Activated CD8-positive, alpha-beta T cell treated with anti-CD3 and anti-CD28 coated beads, Interleukin-2, amount 10 ng/mL, durations not matched to agents 7 days and 5 days (primary cell): ENCODE data around the gene XRCC4. TPM values are rescaled to one million over a fixed set of nuclear protein-coding genes. Genes with fewer than 3 reads are reported as not detected.

Experiments
- ATAC-seq: fragments of 150-1000 bp; cut with Tn5 transposase; one replicate; pipeline ENCODE4 v1.10.0; 2021; ENCODE audit warnings: moderate library complexity
- CTCF ChIA-PET: fragments of 350-600 bp; sonication (Branson Sonifier 250); formaldehyde crosslinking; loops from one replicate; lab custom pipeline; 2021; ENCODE audit warnings: antibody characterized with exemption; lab: Charles Lee
- POLR2A ChIA-PET: fragments of 350-600 bp; sonication (Branson Sonifier 250); formaldehyde crosslinking; loops from one replicate; lab custom pipeline; 2021; ENCODE audit warnings: antibody characterized with exemption; lab: Charles Lee
- DNase-seq: peaks from one replicate; pipeline ENCODE4 v3.0.0-alpha.2; 2020
- H3K27ac Mint-ChIP-seq: one replicate; pipeline ENCODE4 v1.8.0; 2021; ENCODE audit warnings: mild to moderate bottlenecking, mixed read lengths
- H3K27me3 Mint-ChIP-seq: one replicate; pipeline ENCODE4 v1.8.0; 2021; ENCODE audit warnings: low read depth, mixed read lengths
- H3K36me3 Mint-ChIP-seq: one replicate; pipeline ENCODE4 v1.8.0; 2021; ENCODE audit warnings: low read depth, mixed read lengths
- H3K4me1 Mint-ChIP-seq: one replicate; pipeline ENCODE4 v1.8.0; 2021; ENCODE audit warnings: low read depth, mixed read lengths
- H3K4me3 Mint-ChIP-seq: one replicate; pipeline ENCODE4 v1.8.0; 2021; ENCODE audit warnings: mild to moderate bottlenecking, mixed read lengths
- H3K9me3 Mint-ChIP-seq: one replicate; pipeline ENCODE4 v1.8.0; 2022; ENCODE audit warnings: mixed read lengths; ENCODE audit not compliant: insufficient read depth
- total RNA-seq, 2 experiments: library from RNA; stranded (reverse); gene quantifications; one replicate each; pipeline ENCODE4 v1.2.3, GENCODE V29; 2021

The XRCC4 gene
- total RNA-seq: 10 to 100 TPM; 12.6 to 13.4 TPM

GRCh38 chr5:83076742-83077661 is at the start of gene XRCC4, which contains the start of gene TMEM167A:
XRCC4 (plus strand) TSS chr5:83077547; CDS start chr5:83104920, 27,373 bp downstream.
TMEM167A (minus strand) TSS chr5:83077394; CDS start chr5:83077323, 71 bp downstream.
- H3K36me3 Mint-ChIP-seq: peaks cover 32% of the 10 kb centered on the region
- POLR2A ChIA-PET: interaction anchor here (0.6 to 1.6 kb wide), 11 partner anchors 11 to 542 kb away, joined by 3 to 6 read pairs (median 3); no protein-coding TSS in a partner anchor
- no peaks in the 10 kb centered on the region for H3K9me3 Mint-ChIP-seq
- no peaks in the 10 kb centered on the region for H3K27me3 Mint-ChIP-seq
- H3K27ac Mint-ChIP-seq: peak within 1 kb of the TSS; percentile 97
- CTCF ChIA-PET: interaction anchor here (0.9 to 1.4 kb wide), 3 partner anchors 18 to 727 kb away, joined by 3 to 4 read pairs (median 4); no protein-coding TSS in a partner anchor
- H3K4me1 Mint-ChIP-seq: peaks cover 41% of the 10 kb centered on the region
- peak; percentile 97 for DNase-seq
- peak; percentile 100 for ATAC-seq
- peak within 1 kb of the TSS; percentile 90 for H3K4me3 Mint-ChIP-seq

- Mint-ChIP-seq H3K36me3 (no peaks in the 10 kb centered on the region), H3K27me3 (no peaks in the 10 kb centered on the region), H3K4me3 (no peak overlapping the region), H3K9me3 (no peaks in the 10 kb centered on the region), H3K4me1 (no peaks in the 10 kb centered on the region), H3K27ac (no peak overlapping the region)
- ChIA-PET POLR2A (no interaction called here), CTCF (no interaction called here)
- no peak for ATAC-seq
- DNase-seq: no peak
Measured at GRCh38 chr5:83029912-83030311, 47.4 kb upstream of the XRCC4 start.

DNA sequence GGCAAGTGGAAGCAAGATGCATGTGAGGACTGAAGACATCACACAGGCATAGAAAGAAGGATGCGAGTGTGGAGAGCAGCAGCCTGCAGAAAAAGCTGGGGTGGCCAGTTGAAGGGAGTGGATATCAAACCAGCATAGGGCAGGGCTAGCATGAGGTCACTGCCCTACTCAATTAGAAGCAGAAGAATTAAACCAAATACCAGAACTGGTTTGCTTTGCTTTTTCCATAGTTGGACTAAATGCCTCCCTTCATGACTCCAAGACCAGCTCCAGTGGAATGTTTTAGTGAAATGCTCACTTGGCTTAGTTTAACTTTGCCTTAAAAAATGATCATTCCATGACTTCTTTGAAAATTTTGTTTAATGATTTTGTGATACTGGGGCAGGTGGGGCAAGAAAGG is 46.0 kb upstream of the XRCC4 start:
- ChIA-PET POLR2A (interaction anchor here (0.5 kb wide), 1 partner anchor 531 kb away, joined by 4 read pairs; no protein-coding TSS in a partner anchor), CTCF (interaction anchor here (0.8 kb wide), 1 partner anchor 682 kb away, joined by 3 read pairs; no protein-coding TSS in a partner anchor)
- no peak overlapping the region for H3K4me3 Mint-ChIP-seq
- no peaks in the 10 kb centered on the region for H3K27me3 Mint-ChIP-seq
- ATAC-seq (no peak), DNase-seq (no peak)
- H3K27ac Mint-ChIP-seq: no peak overlapping the region
- no peaks in the 10 kb centered on the region for H3K4me1 Mint-ChIP-seq
- no peaks in the 10 kb centered on the region for H3K9me3 Mint-ChIP-seq
- H3K36me3 Mint-ChIP-seq: no peaks in the 10 kb centered on the region

DNA sequence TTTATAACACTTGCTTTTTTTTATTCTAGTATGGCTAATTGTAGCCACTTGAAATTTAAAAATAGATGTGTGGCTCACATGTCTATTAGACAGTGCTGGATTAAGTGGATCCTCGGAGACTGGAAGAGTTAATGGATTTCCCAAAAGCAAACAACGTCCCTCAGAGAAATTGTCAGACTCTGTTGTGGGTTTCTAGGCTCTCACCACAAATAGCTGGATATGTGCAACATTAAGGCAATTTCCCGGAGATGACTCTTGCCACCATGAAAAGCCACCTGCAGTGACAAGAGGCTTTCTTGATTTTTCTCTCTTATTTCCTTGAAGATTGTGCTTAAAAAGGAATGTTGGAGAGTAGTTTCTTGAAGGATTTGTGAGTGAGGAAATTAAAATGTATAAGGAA is 43.3 kb upstream of the XRCC4 start:
- H3K4me1 Mint-ChIP-seq: peaks cover 2% of the 10 kb centered on the region
- ChIA-PET POLR2A (no interaction called here), CTCF (no interaction called here)
- H3K36me3 Mint-ChIP-seq: no peaks in the 10 kb centered on the region
- ATAC-seq (no peak), DNase-seq (no peak)
- H3K27ac Mint-ChIP-seq: no peak overlapping the region
- H3K9me3 Mint-ChIP-seq: no peaks in the 10 kb centered on the region
- H3K4me3 Mint-ChIP-seq: no peak overlapping the region
- no peaks in the 10 kb centered on the region for H3K27me3 Mint-ChIP-seq

GRCh38 chr5:83034528-83035207 is 42.7 kb upstream of the XRCC4 start:
- Mint-ChIP-seq H3K27me3 (no peaks in the 10 kb centered on the region), H3K4me3 (no peak overlapping the region), H3K9me3 (no peaks in the 10 kb centered on the region), H3K27ac (no peak overlapping the region), H3K36me3 (no peaks in the 10 kb centered on the region), H3K4me1 (peaks cover 2% of the 10 kb centered on the region)
- ChIA-PET POLR2A (no interaction called here), CTCF (no interaction called here)
- DNase-seq: no peak
- no peak for ATAC-seq

DNA sequence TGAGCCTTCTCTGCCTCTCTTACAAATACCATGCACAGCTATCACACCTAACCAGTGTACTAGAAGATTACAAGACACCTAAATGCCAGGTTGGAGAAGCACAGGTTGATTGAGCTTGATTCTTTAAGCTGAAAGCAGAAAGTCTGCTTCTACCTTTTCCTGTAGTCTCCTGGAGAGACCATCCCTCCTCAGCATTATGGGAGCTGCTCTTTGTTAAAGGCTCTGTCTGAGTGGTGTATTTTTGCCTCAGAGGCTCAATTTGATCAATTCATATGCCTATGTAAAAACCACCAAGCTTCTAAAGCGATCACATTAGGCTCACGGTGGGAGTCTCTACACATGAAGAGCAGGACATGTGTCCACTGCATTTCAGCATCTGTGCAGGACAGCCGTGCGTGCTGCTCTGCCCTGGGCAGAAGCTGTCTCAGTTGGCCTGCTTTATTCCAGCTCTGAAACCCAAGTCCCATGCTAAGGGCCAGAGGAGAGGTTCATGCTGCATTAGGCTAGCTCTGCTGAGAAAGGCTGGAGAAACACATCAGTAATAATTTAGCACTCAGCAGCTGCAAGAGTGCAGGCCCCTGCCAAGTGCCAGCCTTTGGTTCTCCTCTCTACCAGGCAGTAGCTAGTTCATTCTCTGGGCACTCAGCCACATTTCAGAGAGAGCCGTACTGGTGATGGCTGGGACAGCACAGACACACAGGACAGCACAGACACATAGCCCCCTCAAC is 41.8 kb upstream of the XRCC4 start:
- Mint-ChIP-seq H3K27ac (no peak overlapping the region), H3K4me3 (no peak overlapping the region), H3K27me3 (no peaks in the 10 kb centered on the region), H3K9me3 (no peaks in the 10 kb centered on the region), H3K4me1 (peaks cover 2% of the 10 kb centered on the region), H3K36me3 (no peaks in the 10 kb centered on the region)
- ATAC-seq (no peak), DNase-seq (no peak)
- ChIA-PET CTCF (no interaction called here), POLR2A (no interaction called here)

GRCh38 chr5:83036991-83037575 is 40.3 kb upstream of the XRCC4 start:
- Mint-ChIP-seq H3K4me3 (no peak overlapping the region), H3K27ac (no peak overlapping the region), H3K4me1 (peaks cover 2% of the 10 kb centered on the region), H3K9me3 (no peaks in the 10 kb centered on the region), H3K36me3 (no peaks in the 10 kb centered on the region), H3K27me3 (no peaks in the 10 kb centered on the region)
- ChIA-PET CTCF (no interaction called here), POLR2A (no interaction called here)
- ATAC-seq (no peak), DNase-seq (no peak)

DNA sequence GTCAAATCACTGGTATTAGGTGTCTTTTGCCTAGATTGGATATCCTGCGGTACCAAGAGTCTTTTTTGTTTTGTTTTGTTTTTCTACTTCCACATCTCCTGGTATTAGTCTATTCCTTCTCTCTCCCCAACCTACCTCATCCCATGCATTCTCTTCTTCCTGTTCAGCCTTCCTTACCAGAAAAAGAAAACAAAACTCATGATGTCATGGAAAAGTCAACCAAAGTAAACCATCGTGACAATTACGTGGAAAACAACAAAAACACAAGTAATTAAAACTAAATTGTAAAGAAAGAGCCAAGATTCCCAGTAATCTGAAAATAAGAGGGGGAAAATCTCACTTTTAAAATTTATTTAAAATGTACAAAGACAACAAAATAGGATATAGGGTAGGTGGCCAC is 38.4 kb upstream of the XRCC4 start:
- Mint-ChIP-seq H3K36me3 (peaks cover 4% of the 10 kb centered on the region), H3K27me3 (no peaks in the 10 kb centered on the region), H3K27ac (no peak overlapping the region), H3K9me3 (no peaks in the 10 kb centered on the region), H3K4me3 (no peak overlapping the region), H3K4me1 (peaks cover 2% of the 10 kb centered on the region)
- no peak for DNase-seq
- POLR2A ChIA-PET: interaction anchor here (0.6 kb wide), 1 partner anchor 21 kb away, joined by 4 read pairs; no protein-coding TSS in a partner anchor
- ATAC-seq: no peak
- CTCF ChIA-PET: no interaction called here

- Mint-ChIP-seq H3K27ac (no peak overlapping the region), H3K4me1 (no peaks in the 10 kb centered on the region), H3K4me3 (no peak overlapping the region), H3K36me3 (peaks cover 7% of the 10 kb centered on the region), H3K27me3 (no peaks in the 10 kb centered on the region), H3K9me3 (no peaks in the 10 kb centered on the region)
- ATAC-seq: no peak
- ChIA-PET CTCF (interaction anchor here (1.0 kb wide), 1 partner anchor 8 kb away, joined by 3 read pairs; no protein-coding TSS in a partner anchor), POLR2A (no interaction called here)
- DNase-seq: no peak
Measured at GRCh38 chr5:83042507-83042906, 34.8 kb upstream of the XRCC4 start.

GRCh38 chr5:83044926-83045325 is 32.4 kb upstream of the XRCC4 start:
- Mint-ChIP-seq H3K4me1 (no peaks in the 10 kb centered on the region), H3K36me3 (peaks cover 15% of the 10 kb centered on the region), H3K27me3 (no peaks in the 10 kb centered on the region), H3K27ac (no peak overlapping the region), H3K4me3 (no peak overlapping the region), H3K9me3 (no peaks in the 10 kb centered on the region)
- POLR2A ChIA-PET: no interaction called here
- DNase-seq (no peak), ATAC-seq (no peak)
- CTCF ChIA-PET: no interaction called here

DNA sequence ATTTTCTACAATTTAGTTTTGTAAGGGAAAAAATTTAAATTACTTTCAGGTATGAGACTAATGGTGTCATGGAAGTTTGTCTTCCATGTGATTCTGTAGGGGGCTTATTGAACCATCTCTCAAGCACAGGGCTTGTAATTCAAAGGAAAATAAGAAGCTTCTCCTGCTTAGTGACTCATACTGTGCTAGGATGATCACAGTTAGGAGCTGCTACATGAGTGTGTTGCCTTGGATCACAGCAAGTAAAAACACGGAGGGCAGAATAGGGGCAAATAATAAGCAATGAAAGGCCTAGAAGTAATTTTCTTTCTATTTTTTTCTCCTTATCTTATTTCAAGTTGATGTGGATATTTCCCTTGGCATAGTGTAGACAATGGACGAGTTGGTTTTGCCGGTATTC is 29.1 kb upstream of the XRCC4 start:
- CTCF ChIA-PET: no interaction called here
- H3K9me3 Mint-ChIP-seq: no peaks in the 10 kb centered on the region
- no peaks in the 10 kb centered on the region for H3K27me3 Mint-ChIP-seq

More for the DNA sequence above, 29.1 kb upstream of the XRCC4 start:
- POLR2A ChIA-PET: no interaction called here
- H3K4me3 Mint-ChIP-seq: no peak overlapping the region
- ATAC-seq: no peak
- peaks cover 32% of the 10 kb centered on the region for H3K36me3 Mint-ChIP-seq
- no peak for DNase-seq
- H3K4me1 Mint-ChIP-seq: no peaks in the 10 kb centered on the region
- H3K27ac Mint-ChIP-seq: no peak overlapping the region
